ENCODE data around the gene SAA2. TPM values are rescaled to one million over a fixed set of nuclear protein-coding genes. Genes with fewer than 3 reads are reported as not detected.

Gene SAA2
- total RNA-seq, 1 donor from 2014 or later = not detected

- no peak for TF ChIP-seq CTCF (conservative IDR thresholded peaks at IDR 0.05)
- Mint-ChIP-seq H3K4me1 (peaks cover 3% of the 10 kb centered on the region), H3K27me3 (ENCODE audit: low read depth) (peaks cover under 1% of the 10 kb centered on the region), H3K4me3 (no peak overlapping the region), H3K9me3 (no peaks in the 10 kb centered on the region), H3K27ac (ENCODE audit: unreplicated experiment) (no peak overlapping the region), H3K36me3 (ENCODE audit: low read depth) (no peaks in the 10 kb centered on the region)
- DNase-seq (ENCODE audit: low read depth, low spot score) = no peak
Observed at GRCh38 chr11:18230859-18231258, 17.6 kb downstream of the SAA2 start.

DNA sequence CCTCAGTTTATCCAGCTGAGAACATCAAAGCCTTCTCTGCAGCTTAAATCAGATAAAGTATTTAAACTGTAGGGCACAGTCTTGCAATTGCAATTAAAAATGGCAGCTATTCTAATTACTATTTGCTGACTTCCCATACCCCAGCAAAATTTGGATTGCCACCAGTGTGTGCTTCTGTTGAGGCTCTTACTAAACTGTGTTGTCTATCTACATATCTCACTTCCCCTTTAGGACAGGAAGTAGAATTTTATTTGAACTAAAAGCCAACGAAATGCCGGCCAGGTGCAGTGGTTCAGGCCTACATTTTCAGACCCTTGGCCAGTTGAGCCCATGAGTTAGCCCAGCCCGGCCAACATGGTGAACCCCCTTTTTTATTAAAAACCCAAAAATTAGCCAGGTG, 19.0 kb downstream of the SAA2 start:
- Mint-ChIP-seq H3K27ac (ENCODE audit: unreplicated experiment) (no peak overlapping the region), H3K9me3 (no peaks in the 10 kb centered on the region), H3K27me3 (ENCODE audit: low read depth) (no peaks in the 10 kb centered on the region), H3K4me1 (no peaks in the 10 kb centered on the region), H3K36me3 (ENCODE audit: low read depth) (no peaks in the 10 kb centered on the region), H3K4me3 (no peak overlapping the region)
- no peak for TF ChIP-seq CTCF (conservative IDR thresholded peaks at IDR 0.05)
- no peak for DNase-seq (ENCODE audit: low read depth, low spot score)

- no peak for DNase-seq (ENCODE audit: low read depth, low spot score)
- Mint-ChIP-seq H3K4me3 (no peak overlapping the region), H3K27ac (ENCODE audit: unreplicated experiment) (no peak overlapping the region), H3K4me1 (no peaks in the 10 kb centered on the region), H3K27me3 (ENCODE audit: low read depth) (no peaks in the 10 kb centered on the region), H3K36me3 (ENCODE audit: low read depth) (no peaks in the 10 kb centered on the region), H3K9me3 (no peaks in the 10 kb centered on the region)
- no peak for TF ChIP-seq CTCF (conservative IDR thresholded peaks at IDR 0.05)
Observed at GRCh38 chr11:18225913-18226312, 22.6 kb downstream of the SAA2 start.

DNA sequence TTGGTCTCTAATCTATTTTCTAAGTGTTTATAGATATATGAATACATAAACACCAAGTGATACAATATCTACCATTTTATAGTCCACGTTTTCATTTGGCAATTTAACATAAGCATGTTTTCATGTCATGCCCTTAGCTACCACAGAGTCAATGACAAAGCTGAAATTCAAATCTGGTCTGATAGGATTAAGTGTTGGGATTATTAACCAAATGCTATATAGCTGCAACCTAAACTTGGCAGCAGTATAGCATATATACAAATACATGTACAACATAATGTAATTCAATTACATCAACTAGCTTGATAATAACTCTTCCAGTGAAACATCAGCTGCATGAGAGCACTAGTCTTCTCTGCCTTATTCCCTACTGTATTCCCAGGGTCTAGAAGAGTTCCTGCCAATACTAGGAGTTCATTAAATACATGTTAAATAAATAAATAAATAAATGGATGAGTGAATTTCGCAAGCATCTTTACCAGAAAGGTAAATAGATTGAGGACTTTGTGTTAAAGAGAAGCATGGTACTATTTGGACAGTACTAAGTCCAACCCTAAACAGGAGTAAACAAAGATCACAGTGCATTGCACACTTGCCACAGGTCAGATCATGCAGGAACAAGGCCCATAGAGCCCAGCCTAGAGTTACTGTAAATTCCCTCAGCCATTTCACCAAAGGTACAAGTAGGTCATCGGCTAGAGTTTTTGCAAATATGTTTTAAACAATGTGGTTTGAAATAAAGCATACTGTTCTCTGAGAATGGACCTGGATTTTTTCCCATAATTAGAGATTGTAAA, 24.7 kb downstream of the SAA2 start:
- no peaks in the 10 kb centered on the region for H3K27me3 Mint-ChIP-seq (ENCODE audit: low read depth)
- H3K36me3 Mint-ChIP-seq (ENCODE audit: low read depth) = no peaks in the 10 kb centered on the region
- no peaks in the 10 kb centered on the region for H3K4me1 Mint-ChIP-seq
- peaks cover 5% of the 10 kb centered on the region for H3K9me3 Mint-ChIP-seq
- no peak for TF ChIP-seq CTCF (conservative IDR thresholded peaks at IDR 0.05)
- no peak for DNase-seq (ENCODE audit: low read depth, low spot score)
- no peak overlapping the region for H3K4me3 Mint-ChIP-seq
- H3K27ac Mint-ChIP-seq (ENCODE audit: unreplicated experiment) = no peak overlapping the region

- no peak overlapping the region for H3K4me3 Mint-ChIP-seq
- H3K4me1 Mint-ChIP-seq = no peaks in the 10 kb centered on the region
- no peak for DNase-seq (ENCODE audit: low read depth, low spot score)
- no peak overlapping the region for H3K27ac Mint-ChIP-seq (ENCODE audit: unreplicated experiment)
- H3K36me3 Mint-ChIP-seq (ENCODE audit: low read depth) = no peaks in the 10 kb centered on the region
- peaks cover 4% of the 10 kb centered on the region for H3K27me3 Mint-ChIP-seq (ENCODE audit: low read depth)
- no peak for TF ChIP-seq CTCF (conservative IDR thresholded peaks at IDR 0.05)
- peaks cover 5% of the 10 kb centered on the region for H3K9me3 Mint-ChIP-seq
Observed at GRCh38 chr11:18222814-18223421, 25.6 kb downstream of the SAA2 start.

Data from neural crest cell (in vitro differentiated cells).